SK-N-MC (cell line): Measurements from ENCODE around the gene PHACTR3.

Experiments used
- DNase-seq: peaks from one replicate; pipeline ENCODE4 v3.0.0-alpha.2; 2011; ENCODE audit warnings: low read depth, low spot score
- H3K27ac ChIP-seq: fragments of 200-600 bp; sonication (generic); 2 replicates; pipeline ENCODE4 v1.5.1; 2016; ENCODE audit warnings: mixed run types
- H3K36me3 ChIP-seq: fragments of 200-600 bp; sonication (generic); 2 replicates; pipeline ENCODE4 v1.6.1; 2017; ENCODE audit warnings: antibody characterized with exemption, low read length, mixed read lengths; ENCODE audit not compliant: insufficient read depth
- H3K4me3 ChIP-seq: fragments of 200-600 bp; sonication (generic); 2 replicates; pipeline ENCODE4 v1.5.1; 2016
- H3K9ac ChIP-seq: fragments of 200-600 bp; sonication (generic); 2 replicates; pipeline ENCODE4 v1.8.0; 2017; ENCODE audit warnings: mixed run types, mixed read lengths; ENCODE audit not compliant: insufficient read length
- H3K9me3 ChIP-seq: fragments of 200-600 bp; sonication (generic); 2 replicates; pipeline ENCODE4 v1.6.1; 2017; ENCODE audit warnings: low read depth, mild to moderate bottlenecking, antibody characterized with exemption, low read length, moderate library complexity, mixed read lengths
- EZH2 ChIP-seq: fragments of 200-600 bp; sonication (generic); IDR thresholded peaks from one replicate; pipeline ENCODE4 v1.6.1; 2017; ENCODE audit warnings: antibody characterized with exemption
- FOXP2 ChIP-seq: optimal IDR thresholded peaks from 2 replicates; pipeline ENCODE3; 2011; ENCODE audit warnings: mild to moderate bottlenecking, moderate library complexity; ENCODE audit not compliant: insufficient read depth; ENCODE audit errors: extremely low read length, control extremely low read depth
- POLR2AphosphoS5 ChIP-seq: IDR thresholded peaks from 2 replicates; pipeline ENCODE4 v1.6.1; 2012; ENCODE audit warnings: mild to moderate bottlenecking, low read depth, low read length, borderline replicate concordance

Gene PHACTR3

GRCh38 chr20:59644371-59644939 lies 40.1 kb downstream of the PHACTR3 start:
- Histone ChIP-seq H3K9me3 (no peaks in the 10 kb centered on the region), H3K4me3 (no peak overlapping the region), H3K9ac (no peak overlapping the region), H3K36me3 (no peaks in the 10 kb centered on the region), H3K27ac (no peak overlapping the region)
- DNase-seq: no peak
- TF ChIP-seq POLR2AphosphoS5: no peak
- no peak for TF ChIP-seq EZH2
- no peak for TF ChIP-seq FOXP2

DNA sequence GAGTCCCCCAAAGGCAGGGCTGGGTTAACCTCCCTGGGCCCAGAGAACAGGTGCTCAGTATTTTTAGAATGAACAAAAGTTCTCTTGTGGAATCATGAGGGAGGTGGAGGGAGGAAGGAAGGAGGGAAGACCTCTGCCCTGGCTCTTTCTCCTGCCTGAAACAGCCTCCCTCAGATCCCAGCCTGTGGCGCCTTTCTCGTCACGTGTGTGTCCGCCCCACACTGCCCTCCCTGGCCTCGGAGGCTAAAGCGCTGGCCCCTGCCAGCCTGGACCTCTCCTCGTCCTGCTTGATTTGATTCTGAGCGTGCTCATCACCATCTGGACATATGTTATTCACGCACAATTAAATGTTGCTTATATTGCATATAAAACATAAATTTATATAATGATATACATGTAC lies 40.9 kb downstream of the PHACTR3 start:
- TF ChIP-seq POLR2AphosphoS5 (no peak), EZH2 (no peak), FOXP2 (no peak)

GRCh38 chr20:59645761-59646171 lies 41.4 kb downstream of the PHACTR3 start:
- no peak for DNase-seq
- H3K27ac ChIP-seq: no peak overlapping the region
- TF ChIP-seq POLR2AphosphoS5: no peak
- no peak for TF ChIP-seq EZH2
- no peak for TF ChIP-seq FOXP2
- H3K9ac ChIP-seq: no peak overlapping the region
- H3K36me3 ChIP-seq: no peaks in the 10 kb centered on the region
- H3K4me3 ChIP-seq: no peak overlapping the region
- no peaks in the 10 kb centered on the region for H3K9me3 ChIP-seq

More for the DNA sequence above, 40.9 kb downstream of the PHACTR3 start:
- no peak overlapping the region for H3K4me3 ChIP-seq
- H3K9me3 ChIP-seq: no peaks in the 10 kb centered on the region
- no peaks in the 10 kb centered on the region for H3K36me3 ChIP-seq
- no peak for DNase-seq
- H3K27ac ChIP-seq: no peak overlapping the region
- H3K9ac ChIP-seq: no peak overlapping the region

- Histone ChIP-seq H3K27ac (no peak overlapping the region), H3K9me3 (no peaks in the 10 kb centered on the region), H3K9ac (no peak overlapping the region), H3K36me3 (no peaks in the 10 kb centered on the region), H3K4me3 (no peak overlapping the region)
- TF ChIP-seq FOXP2 (no peak), EZH2 (no peak), POLR2AphosphoS5 (no peak)
- no peak for DNase-seq
Measured at GRCh38 chr20:59646487-59646886, 42.1 kb downstream of the PHACTR3 start.

DNA sequence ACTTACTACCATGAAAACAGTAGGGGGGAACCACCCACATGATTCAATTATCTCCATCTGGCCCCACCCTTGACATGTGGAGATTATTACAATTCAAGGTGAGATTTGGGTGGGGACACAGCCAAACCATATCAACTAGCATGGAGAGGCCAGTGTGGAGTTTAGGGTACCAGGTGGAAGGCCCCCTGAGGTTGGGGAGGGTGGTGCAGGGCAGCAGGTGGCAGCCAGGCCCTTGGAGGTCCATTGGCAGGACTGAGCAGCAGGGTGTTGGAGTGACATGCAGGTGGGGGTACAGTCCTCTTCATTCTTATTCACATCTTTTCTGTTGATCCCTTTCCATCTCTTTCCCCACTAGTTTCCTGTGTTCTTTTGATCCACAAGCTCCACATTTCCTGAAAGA lies 42.9 kb downstream of the PHACTR3 start:
- no peaks in the 10 kb centered on the region for H3K9me3 ChIP-seq
- H3K36me3 ChIP-seq: no peaks in the 10 kb centered on the region
- H3K27ac ChIP-seq: no peak overlapping the region
- DNase-seq: no peak
- H3K9ac ChIP-seq: no peak overlapping the region
- H3K4me3 ChIP-seq: no peak overlapping the region
- TF ChIP-seq POLR2AphosphoS5 (no peak), EZH2 (no peak), FOXP2 (no peak)

GRCh38 chr20:59648466-59649070 lies 44.2 kb downstream of the PHACTR3 start:
- Histone ChIP-seq H3K4me3 (no peak overlapping the region), H3K9me3 (no peaks in the 10 kb centered on the region), H3K9ac (no peak overlapping the region), H3K36me3 (no peaks in the 10 kb centered on the region), H3K27ac (no peak overlapping the region)
- DNase-seq: no peak
- TF ChIP-seq EZH2 (no peak), POLR2AphosphoS5 (no peak), FOXP2 (no peak)

GRCh38 chr20:59650418-59650817 lies 46.1 kb downstream of the PHACTR3 start:
- no peaks in the 10 kb centered on the region for H3K9me3 ChIP-seq
- no peaks in the 10 kb centered on the region for H3K36me3 ChIP-seq
- no peak overlapping the region for H3K27ac ChIP-seq
- no peak overlapping the region for H3K9ac ChIP-seq
- H3K4me3 ChIP-seq: no peak overlapping the region
- TF ChIP-seq FOXP2 (no peak), POLR2AphosphoS5 (no peak), EZH2 (no peak)
- DNase-seq: no peak

DNA sequence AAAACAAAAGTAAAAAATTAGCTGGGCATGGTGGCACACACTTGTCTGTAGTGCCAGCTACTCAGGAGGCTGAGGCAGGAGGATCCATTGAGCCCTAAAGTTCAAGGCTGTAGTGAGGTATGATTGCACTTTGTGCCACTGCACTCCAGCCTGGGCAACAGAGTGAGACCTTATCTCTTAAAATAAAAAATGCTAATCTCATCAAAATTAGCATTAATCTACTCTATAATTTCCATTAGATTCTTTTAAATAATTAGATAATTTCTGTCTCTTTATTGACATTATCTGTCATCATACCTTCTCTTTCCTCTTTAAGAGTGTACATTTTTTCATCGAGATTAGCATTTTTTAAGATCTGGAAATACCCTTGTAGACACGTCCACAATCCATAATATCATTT lies 48.0 kb downstream of the PHACTR3 start:
- DNase-seq: no peak
- Histone ChIP-seq H3K4me3 (no peak overlapping the region), H3K36me3 (no peaks in the 10 kb centered on the region), H3K9me3 (no peaks in the 10 kb centered on the region), H3K9ac (no peak overlapping the region), H3K27ac (no peak overlapping the region)
- TF ChIP-seq POLR2AphosphoS5 (no peak), EZH2 (no peak), FOXP2 (no peak)
